Mesenchymal stem cell (in vitro differentiated cells and primary cell): ENCODE data around the gene TM9SF3.

ENCODE experiments used
- DNase-seq: peaks from one replicate; pipeline ENCODE4 v3.0.0-alpha.2; 2013
- H2AFZ ChIP-seq: one replicate; pipeline ENCODE4 v1.6.1; 2013; ENCODE audit warnings: low read depth, mild to moderate bottlenecking, control low read depth, inconsistent platforms, low read length, moderate library complexity
- H2AK5ac ChIP-seq: 2 replicates; pipeline ENCODE4 v1.6.1; 2013; ENCODE audit warnings: low read length, moderate library complexity, mild to moderate bottlenecking, inconsistent platforms; ENCODE audit not compliant: severe bottlenecking
- H2BK120ac ChIP-seq: one replicate; pipeline ENCODE4 v1.6.1; 2013; ENCODE audit warnings: low read depth, mild to moderate bottlenecking, inconsistent platforms, low read length, moderate library complexity
- H2BK12ac ChIP-seq, 2 experiments: one replicate each; pipeline ENCODE4 v1.6.1; 2013; ENCODE audit warnings: inconsistent platforms in 2 of 2, low read length in 2 of 2, mild to moderate bottlenecking in 2 of 2, moderate library complexity in 2 of 2, control low read depth in 1 of 2
- H2BK15ac ChIP-seq: one replicate; pipeline ENCODE4 v1.6.1; 2013; ENCODE audit warnings: mild to moderate bottlenecking, low read depth, inconsistent platforms; ENCODE audit not compliant: poor library complexity, severe bottlenecking
- H2BK5ac ChIP-seq: 2 replicates; pipeline ENCODE4 v1.6.1; 2013; ENCODE audit warnings: low read depth, mild to moderate bottlenecking, low read length, control low read depth, inconsistent platforms; ENCODE audit not compliant: poor library complexity, severe bottlenecking
- H3K14ac ChIP-seq, 2 experiments: one replicate each; pipeline ENCODE4 v1.6.1; 2013; ENCODE audit warnings: inconsistent platforms in 2 of 2, low read length in 2 of 2, control low read depth in 1 of 2, mild to moderate bottlenecking in 1 of 2, moderate library complexity in 1 of 2
- H3K18ac ChIP-seq, 2 experiments: one replicate each; pipeline ENCODE4 v1.6.1; 2013; ENCODE audit warnings: inconsistent platforms in 2 of 2, low read length in 2 of 2, control low read depth in 1 of 2, low read depth in 1 of 2, mild to moderate bottlenecking in 1 of 2
- H3K23ac ChIP-seq, 2 experiments: one replicate each; pipeline ENCODE4 v1.6.1; 2013; ENCODE audit warnings: inconsistent platforms in 2 of 2, low read length in 2 of 2, mild to moderate bottlenecking in 2 of 2, moderate library complexity in 2 of 2, control low read depth in 1 of 2
- H3K27ac ChIP-seq: 2 replicates; pipeline ENCODE4 v1.5.1; 2013; ENCODE audit warnings: mild to moderate bottlenecking, moderate library complexity, low read length, control low read depth, inconsistent platforms; ENCODE audit not compliant: poor library complexity, severe bottlenecking
- H3K27me3 ChIP-seq, 2 experiments: 2 replicates each; pipeline versions ENCODE4 v1.6.1 to v1.7.0; 2013; ENCODE audit warnings: low read length in 2 of 2, mild to moderate bottlenecking in 2 of 2, moderate library complexity in 2 of 2, control low read depth in 1 of 2, inconsistent platforms in 1 of 2; ENCODE audit not compliant: control insufficient read depth in 1 of 2, insufficient read depth in 1 of 2
- H3K36me3 ChIP-seq, 2 experiments: 2 replicates each; pipeline versions ENCODE4 v1.6.1 to v1.7.0; 2013; ENCODE audit warnings: low read length in 2 of 2, control low read depth in 1 of 2, inconsistent platforms in 1 of 2, low read depth in 1 of 2, mild to moderate bottlenecking in 1 of 2; ENCODE audit not compliant: insufficient read depth in 2 of 2, control insufficient read depth in 1 of 2
- H3K4ac ChIP-seq, 2 experiments: one replicate each; pipeline ENCODE4 v1.6.1; 2013; ENCODE audit warnings: inconsistent platforms in 2 of 2, low read length in 2 of 2, mild to moderate bottlenecking in 2 of 2, moderate library complexity in 2 of 2, control low read depth in 1 of 2, low read depth in 1 of 2
- H3K4me1 ChIP-seq: 2 replicates; pipeline ENCODE4 v1.6.1; 2013; ENCODE audit warnings: low read depth, low read length, control low read depth; ENCODE audit not compliant: control insufficient read depth, insufficient read depth
- H3K4me2 ChIP-seq: 2 replicates; pipeline ENCODE4 v1.6.1; 2013; ENCODE audit warnings: low read length, mild to moderate bottlenecking, inconsistent platforms; ENCODE audit not compliant: poor library complexity, severe bottlenecking
- H3K4me3 ChIP-seq, 2 experiments: 2 replicates each; pipeline versions ENCODE4 v1.5.1 to v1.7.0; 2013; ENCODE audit warnings: low read length in 2 of 2, mild to moderate bottlenecking in 2 of 2, control low read depth in 1 of 2, low read depth in 1 of 2; ENCODE audit not compliant: insufficient read depth in 1 of 2
- H3K79me1 ChIP-seq: replicated peaks from 2 replicates; pipeline ENCODE4 v1.6.1; 2013; ENCODE audit warnings: mild to moderate bottlenecking, control low read depth, low read length, inconsistent platforms; ENCODE audit not compliant: poor library complexity, severe bottlenecking
- H3K9ac ChIP-seq: 2 replicates; pipeline ENCODE4 v1.7.0; 2013; ENCODE audit warnings: mild to moderate bottlenecking, low read length, moderate library complexity
- H3K9me3 ChIP-seq: 2 replicates; pipeline ENCODE4 v1.7.0; 2013; ENCODE audit warnings: mild to moderate bottlenecking, low read length; ENCODE audit not compliant: control insufficient read depth
- H4K8ac ChIP-seq: one replicate; pipeline ENCODE4 v1.6.1; 2013; ENCODE audit warnings: inconsistent platforms, mild to moderate bottlenecking, low read length, moderate library complexity
- H4K91ac ChIP-seq: one replicate; pipeline ENCODE4 v1.6.1; 2013; ENCODE audit warnings: mild to moderate bottlenecking, low read length, inconsistent platforms
- WGBS: methylation state at CpG from one replicate; pipeline ENCODE4 v1.1.7; 2013; ENCODE audit warnings: mixed read lengths; 5-methylcytosine and 5-hydroxymethylcytosine counted together

The TM9SF3 gene

DNA sequence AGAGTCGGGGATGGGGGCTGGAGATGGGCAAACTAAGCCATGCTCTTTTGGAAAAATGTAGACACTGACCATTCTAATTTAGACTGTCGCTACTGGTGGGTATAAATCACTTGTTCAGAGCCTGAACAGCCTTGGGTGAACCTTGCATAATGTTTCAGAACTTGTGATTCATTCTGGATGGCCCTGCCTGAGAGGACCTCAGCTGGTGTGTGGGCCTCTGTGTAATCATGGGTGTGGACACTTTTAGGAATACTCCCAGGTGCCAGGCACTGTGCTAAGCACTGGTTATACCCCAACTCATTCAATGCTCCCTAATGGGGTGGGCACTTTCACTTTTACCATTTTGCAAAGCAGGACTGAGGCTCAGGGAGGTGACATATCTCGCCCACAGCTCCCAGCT lies 26.8 kb upstream of the TM9SF3 start:
- Histone ChIP-seq H2BK120ac (no peak overlapping the region), H3K4me2 (no peak overlapping the region), H2AFZ (no peak overlapping the region), H3K4ac (no peak overlapping the region), H2BK12ac (no peak overlapping the region), H3K9ac (no peak overlapping the region), H4K8ac (no peak overlapping the region), H3K14ac (no peak overlapping the region), H3K23ac (no peak overlapping the region), H3K79me1 (no peaks in the 10 kb centered on the region), H3K4me3 (no peak overlapping the region), H2BK15ac (no peak overlapping the region), H3K36me3 (peaks cover 0 to 5% of the 10 kb centered on the region in 2 experiments), H2BK5ac (no peak overlapping the region), H3K4me1 (peaks cover 12% of the 10 kb centered on the region), H3K27ac (no peak overlapping the region), H3K9me3 (no peaks in the 10 kb centered on the region), H2AK5ac (peak overlapping the region; percentile 83), H4K91ac (no peak overlapping the region), H3K27me3 (peaks cover 0 to 9% of the 10 kb centered on the region in 2 experiments), H3K18ac (no peak overlapping the region)
- WGBS: 75% methylated on average over 3 of the region's 3 CpGs
- DNase-seq: no peak

DNA sequence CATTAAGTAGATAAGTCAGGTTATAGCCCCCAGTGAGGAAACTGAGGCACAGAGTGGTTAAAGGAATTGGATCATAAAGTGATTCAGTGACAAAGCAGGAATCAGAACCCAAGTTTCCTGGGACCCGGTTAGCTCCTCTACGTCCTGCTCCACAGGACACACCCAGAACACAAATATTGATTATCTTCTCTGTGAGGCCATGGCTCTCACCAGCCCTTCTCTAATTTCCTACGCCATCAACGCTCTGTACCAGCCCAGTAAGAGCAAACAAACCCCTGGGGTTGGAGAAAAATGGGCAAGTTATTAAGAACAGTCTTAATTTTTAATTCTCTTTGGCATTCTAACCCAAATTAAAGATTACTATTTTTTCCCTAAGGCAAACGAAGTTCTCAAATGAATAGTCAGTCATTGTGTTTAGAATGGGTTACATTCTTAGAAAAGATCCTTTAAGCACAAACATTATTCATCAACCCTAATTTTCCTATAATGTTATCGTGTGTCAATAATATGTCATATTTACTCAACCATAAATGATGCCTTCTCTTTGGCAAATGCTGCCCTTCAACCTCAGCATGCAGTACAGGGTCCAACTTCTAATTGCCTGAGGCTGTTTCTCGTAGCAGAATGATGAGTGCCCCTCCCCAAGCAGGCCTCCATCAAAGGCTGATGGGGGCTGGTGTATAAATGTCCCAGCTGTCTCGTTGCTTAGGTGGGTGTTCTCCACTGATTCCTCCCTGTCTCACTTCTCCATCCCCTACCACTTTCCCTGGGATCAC lies 25.4 kb upstream of the TM9SF3 start:
- Histone ChIP-seq H3K79me1 (no peaks in the 10 kb centered on the region), H2BK15ac (no peak overlapping the region), H3K14ac (no peak overlapping the region), H2BK120ac (no peak overlapping the region), H3K9me3 (no peaks in the 10 kb centered on the region), H2AFZ (no peak overlapping the region), H3K4me2 (no peak overlapping the region), H3K27ac (no peak overlapping the region), H3K27me3 (peaks cover 0 to 17% of the 10 kb centered on the region in 2 experiments), H3K18ac (no peak overlapping the region), H3K4me3 (no peak overlapping the region), H2BK12ac (no peak overlapping the region), H3K36me3 (no peaks in the 10 kb centered on the region), H3K4me1 (peaks cover 9% of the 10 kb centered on the region), H3K4ac (no peak overlapping the region), H4K8ac (no peak overlapping the region), H4K91ac (no peak overlapping the region), H2BK5ac (no peak overlapping the region), H3K23ac (no peak overlapping the region), H3K9ac (no peak overlapping the region), H2AK5ac (no peak overlapping the region)
- DNase-seq: no peak
- 87% methylated on average over 5 of the region's 8 CpGs for WGBS

DNA sequence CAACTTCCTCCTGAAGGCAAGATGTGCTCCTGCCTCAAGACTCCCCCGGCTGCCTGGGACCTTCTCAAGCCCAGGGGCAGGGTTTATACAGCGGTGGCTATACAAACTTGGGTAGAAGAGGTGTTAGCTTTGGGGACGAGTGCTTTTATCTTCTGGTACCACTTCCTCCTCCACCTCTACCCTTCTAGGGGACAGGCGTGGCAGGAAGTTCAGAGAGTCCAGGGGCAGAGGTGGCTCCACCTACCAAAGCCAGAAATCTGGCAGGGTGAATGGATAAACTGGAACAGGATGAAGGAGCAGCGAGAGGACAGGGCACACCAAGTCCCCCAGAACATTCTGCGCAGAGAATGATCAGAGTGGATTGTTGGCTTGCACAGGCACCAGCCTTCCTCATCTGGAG lies 24.0 kb upstream of the TM9SF3 start:
- Histone ChIP-seq H3K4me3 (no peak overlapping the region), H3K4ac (no peak overlapping the region), H2BK15ac (no peak overlapping the region), H3K23ac (no peak overlapping the region), H2AFZ (no peak overlapping the region), H4K91ac (no peak overlapping the region), H3K18ac (no peak overlapping the region), H3K9me3 (no peaks in the 10 kb centered on the region), H3K27me3 (peaks cover 0 to 17% of the 10 kb centered on the region in 2 experiments), H2BK5ac (no peak overlapping the region), H4K8ac (no peak overlapping the region), H2BK120ac (no peak overlapping the region), H3K36me3 (no peaks in the 10 kb centered on the region), H3K4me1 (peaks cover 13% of the 10 kb centered on the region), H3K9ac (no peak overlapping the region), H3K27ac (no peak overlapping the region), H3K79me1 (no peaks in the 10 kb centered on the region), H3K14ac (no peak overlapping the region), H2AK5ac (no peak overlapping the region), H2BK12ac (no peak overlapping the region), H3K4me2 (no peak overlapping the region)
- DNase-seq: no peak
- WGBS: 94% methylated on average over 5 of the region's 6 CpGs

DNA sequence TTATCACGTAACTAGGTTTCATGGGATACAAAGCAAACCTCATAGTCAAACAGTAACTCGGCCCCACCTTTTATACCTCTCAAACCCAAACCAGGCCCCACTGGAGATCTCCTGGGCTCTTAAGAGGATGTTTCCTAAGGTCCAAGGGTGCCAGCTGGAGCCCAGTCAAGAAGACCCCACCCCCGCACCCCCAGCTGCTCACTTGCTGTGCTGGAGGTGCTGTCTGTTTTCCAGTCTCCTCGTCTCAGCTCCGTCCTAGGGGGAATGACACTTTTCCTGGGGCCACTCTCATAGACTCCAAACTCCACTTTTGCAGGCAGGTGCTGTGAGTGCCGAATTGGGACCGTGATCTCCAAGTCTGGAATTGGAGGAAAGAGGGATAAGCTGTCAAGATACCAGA lies 22.7 kb upstream of the TM9SF3 start:
- DNase-seq: no peak
- H3K9ac ChIP-seq: no peak overlapping the region
- H2BK5ac ChIP-seq: no peak overlapping the region
- H3K4me2 ChIP-seq: no peak overlapping the region
- no peaks in the 10 kb centered on the region for H3K9me3 ChIP-seq
- H4K91ac ChIP-seq: no peak overlapping the region
- no peak overlapping the region for H3K23ac ChIP-seq
- no peak overlapping the region for H3K4me3 ChIP-seq
- WGBS: 90% methylated on average over 7 of the region's 7 CpGs
- no peak overlapping the region for H2BK12ac ChIP-seq
- H3K27me3 ChIP-seq: peaks cover 0 to 17% of the 10 kb centered on the region in 2 experiments
- H3K27ac ChIP-seq: no peak overlapping the region
- no peak overlapping the region for H3K4ac ChIP-seq
- H3K79me1 ChIP-seq: no peaks in the 10 kb centered on the region
- peaks cover 11% of the 10 kb centered on the region for H3K4me1 ChIP-seq
- no peak overlapping the region for H3K14ac ChIP-seq
- no peak overlapping the region for H2BK15ac ChIP-seq
- H3K18ac ChIP-seq: no peak overlapping the region
- H2AK5ac ChIP-seq: no peak overlapping the region
- no peak overlapping the region for H2BK120ac ChIP-seq
- no peaks in the 10 kb centered on the region for H3K36me3 ChIP-seq
- no peak overlapping the region for H2AFZ ChIP-seq
- no peak overlapping the region for H4K8ac ChIP-seq
